ENCODE data around the gene PRDM15. TPM values are rescaled to one million over a fixed set of nuclear protein-coding genes. Genes with fewer than 3 reads are reported as not detected.

PRDM15 gene
- total RNA-seq, 1 experiment from 2014 or later = 11.2 TPM

DNA sequence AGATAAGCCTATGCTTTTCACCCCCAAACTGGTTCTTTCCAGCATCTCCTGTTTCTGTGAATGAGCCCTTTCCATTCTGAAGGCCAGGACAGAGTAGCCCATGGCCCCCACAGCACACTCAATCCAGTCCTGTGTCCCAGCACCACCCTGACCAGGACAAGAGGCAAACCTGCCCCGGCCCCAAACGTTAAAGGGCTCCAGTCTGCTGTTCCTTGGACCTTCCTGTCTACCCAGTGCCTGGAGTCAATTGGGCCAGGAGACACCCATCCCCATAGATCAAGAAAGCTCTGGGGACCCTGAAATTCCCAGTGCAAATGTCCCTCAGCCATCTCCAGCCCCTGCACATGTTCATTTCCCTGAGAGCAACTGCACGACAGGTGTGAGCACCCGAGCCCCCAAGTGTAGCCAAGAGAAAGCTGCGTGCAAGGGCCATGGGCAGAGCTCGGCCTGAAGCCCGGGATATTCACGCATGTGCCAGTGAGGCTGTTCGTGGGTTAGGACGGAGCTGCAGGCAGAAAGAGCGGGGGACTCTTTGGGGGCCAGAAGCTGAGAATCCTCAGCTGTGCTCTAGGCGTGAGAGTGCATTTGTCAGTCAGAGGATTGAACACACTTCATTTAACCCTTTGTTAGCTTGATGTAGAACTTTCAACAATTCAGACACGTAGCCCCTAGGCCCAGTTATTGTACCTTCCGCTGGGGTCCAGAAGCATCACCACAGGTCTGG, 108.1 kb downstream of the PRDM15 start:
- ATAC-seq (no peak), DNase-seq (ENCODE audit: low read depth, low spot score) (no peak)
- H3K4me3 ChIP-seq (ENCODE audit: low read depth in 2 of 2, low read length in 2 of 2) = no peak overlapping the region
- peak overlapping the region; percentile 95 for H3K27ac ChIP-seq (ENCODE audit: low read length)
- in situ Hi-C loops (cut with HindIII; ENCODE audit: low pct_unique_long_range_greater_than_20kb, low sequenced_read_pairs) (loop anchor here (25.0 kb wide), 1 partner anchor 159 kb away; no protein-coding TSS in a partner anchor), intact Hi-C loops (cut with micrococcal nuclease; ENCODE audit: unreplicated experiment) (no loop called here)
- H3K36me3 ChIP-seq (ENCODE audit: control insufficient read depth, insufficient read depth, low read length) = no peaks in the 10 kb centered on the region; the same call in 1 of the 2 replicates
- H3K4me1 ChIP-seq (ENCODE audit: control insufficient read depth, insufficient read depth, low read length) = peaks cover 42% of the 10 kb centered on the region
- BruUV-seq (replicated peaks) = no TSS peak
- H3K9me3 ChIP-seq (ENCODE audit: control insufficient read depth, insufficient read depth, low read depth, low read length) = no peaks in the 10 kb centered on the region
- POLR2A ChIA-PET = no interaction called here
- TF ChIP-seq, protein P1, sequence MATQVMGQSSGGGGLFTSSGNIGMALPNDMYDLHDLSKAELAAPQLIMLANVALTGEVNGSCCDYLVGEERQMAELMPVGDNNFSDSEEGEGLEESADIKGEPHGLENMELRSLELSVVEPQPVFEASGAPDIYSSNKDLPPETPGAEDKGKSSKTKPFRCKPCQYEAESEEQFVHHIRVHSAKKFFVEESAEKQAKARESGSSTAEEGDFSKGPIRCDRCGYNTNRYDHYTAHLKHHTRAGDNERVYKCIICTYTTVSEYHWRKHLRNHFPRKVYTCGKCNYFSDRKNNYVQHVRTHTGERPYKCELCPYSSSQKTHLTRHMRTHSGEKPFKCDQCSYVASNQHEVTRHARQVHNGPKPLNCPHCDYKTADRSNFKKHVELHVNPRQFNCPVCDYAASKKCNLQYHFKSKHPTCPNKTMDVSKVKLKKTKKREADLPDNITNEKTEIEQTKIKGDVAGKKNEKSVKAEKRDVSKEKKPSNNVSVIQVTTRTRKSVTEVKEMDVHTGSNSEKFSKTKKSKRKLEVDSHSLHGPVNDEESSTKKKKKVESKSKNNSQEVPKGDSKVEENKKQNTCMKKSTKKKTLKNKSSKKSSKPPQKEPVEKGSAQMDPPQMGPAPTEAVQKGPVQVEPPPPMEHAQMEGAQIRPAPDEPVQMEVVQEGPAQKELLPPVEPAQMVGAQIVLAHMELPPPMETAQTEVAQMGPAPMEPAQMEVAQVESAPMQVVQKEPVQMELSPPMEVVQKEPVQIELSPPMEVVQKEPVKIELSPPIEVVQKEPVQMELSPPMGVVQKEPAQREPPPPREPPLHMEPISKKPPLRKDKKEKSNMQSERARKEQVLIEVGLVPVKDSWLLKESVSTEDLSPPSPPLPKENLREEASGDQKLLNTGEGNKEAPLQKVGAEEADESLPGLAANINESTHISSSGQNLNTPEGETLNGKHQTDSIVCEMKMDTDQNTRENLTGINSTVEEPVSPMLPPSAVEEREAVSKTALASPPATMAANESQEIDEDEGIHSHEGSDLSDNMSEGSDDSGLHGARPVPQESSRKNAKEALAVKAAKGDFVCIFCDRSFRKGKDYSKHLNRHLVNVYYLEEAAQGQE (IDR thresholded peaks at IDR 0.05; ENCODE audit: insufficient read depth in 1 of 2, low read depth in 2 of 2, low read length in 1 of 2) = no peak
- TF ChIP-seq SIN3A (IDR thresholded peaks at IDR 0.05; ENCODE audit: borderline replicate concordance, insufficient read depth, low read depth, low read length) = no peak
- no peak for TF ChIP-seq POLR2AphosphoS5 (IDR thresholded peaks at IDR 0.05; ENCODE audit: low read depth, low read length)
- no peak for TF ChIP-seq TCF7L2 (IDR thresholded peaks at IDR 0.05; ENCODE audit: low read depth, low read length)
- TF ChIP-seq, protein P2, sequence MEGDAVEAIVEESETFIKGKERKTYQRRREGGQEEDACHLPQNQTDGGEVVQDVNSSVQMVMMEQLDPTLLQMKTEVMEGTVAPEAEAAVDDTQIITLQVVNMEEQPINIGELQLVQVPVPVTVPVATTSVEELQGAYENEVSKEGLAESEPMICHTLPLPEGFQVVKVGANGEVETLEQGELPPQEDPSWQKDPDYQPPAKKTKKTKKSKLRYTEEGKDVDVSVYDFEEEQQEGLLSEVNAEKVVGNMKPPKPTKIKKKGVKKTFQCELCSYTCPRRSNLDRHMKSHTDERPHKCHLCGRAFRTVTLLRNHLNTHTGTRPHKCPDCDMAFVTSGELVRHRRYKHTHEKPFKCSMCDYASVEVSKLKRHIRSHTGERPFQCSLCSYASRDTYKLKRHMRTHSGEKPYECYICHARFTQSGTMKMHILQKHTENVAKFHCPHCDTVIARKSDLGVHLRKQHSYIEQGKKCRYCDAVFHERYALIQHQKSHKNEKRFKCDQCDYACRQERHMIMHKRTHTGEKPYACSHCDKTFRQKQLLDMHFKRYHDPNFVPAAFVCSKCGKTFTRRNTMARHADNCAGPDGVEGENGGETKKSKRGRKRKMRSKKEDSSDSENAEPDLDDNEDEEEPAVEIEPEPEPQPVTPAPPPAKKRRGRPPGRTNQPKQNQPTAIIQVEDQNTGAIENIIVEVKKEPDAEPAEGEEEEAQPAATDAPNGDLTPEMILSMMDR (IDR thresholded peaks at IDR 0.05) = no peak
- CTCF ChIA-PET = interaction anchor here (1.7 kb wide), 1 partner anchor 158 kb away, joined by 8 read pairs; no protein-coding TSS in a partner anchor
- no peaks in the 10 kb centered on the region for H3K27me3 ChIP-seq (ENCODE audit: control insufficient read depth, insufficient read depth, low read length)

- DNase-seq (ENCODE audit: low read depth, low spot score) (no peak), ATAC-seq (no peak)
- H3K4me1 ChIP-seq (ENCODE audit: control insufficient read depth, insufficient read depth, low read length) = peaks cover 36% of the 10 kb centered on the region
- H3K4me3 ChIP-seq (ENCODE audit: low read depth in 2 of 2, low read length in 2 of 2) = no peak overlapping the region
- no peaks in the 10 kb centered on the region for H3K9me3 ChIP-seq (ENCODE audit: control insufficient read depth, insufficient read depth, low read depth, low read length)
- CTCF ChIA-PET = no interaction called here
- no TSS peak for BruUV-seq (replicated peaks)
- POLR2A ChIA-PET = no interaction called here
- TF ChIP-seq, protein P2 (IDR thresholded peaks at IDR 0.05) = no peak
- in situ Hi-C loops (cut with HindIII; ENCODE audit: low pct_unique_long_range_greater_than_20kb, low sequenced_read_pairs) = loop anchor here (25.0 kb wide), 1 partner anchor 158 kb away; no protein-coding TSS in a partner anchor
- no peaks in the 10 kb centered on the region for H3K27me3 ChIP-seq (ENCODE audit: control insufficient read depth, insufficient read depth, low read length)
- intact Hi-C loops (cut with micrococcal nuclease; ENCODE audit: unreplicated experiment) = no loop called here
- H3K36me3 ChIP-seq (ENCODE audit: control insufficient read depth, insufficient read depth, low read length) = no peaks in the 10 kb centered on the region; the same call in 1 of the 2 replicates
- peak overlapping the region; percentile 95 for H3K27ac ChIP-seq (ENCODE audit: low read length)
Measured at GRCh38 chr21:41769933-41770332, 109.2 kb downstream of the PRDM15 start.
